Astrocyte (in vitro differentiated cells and primary cell): ENCODE data around the gene TMEM267.
"Not testable (repeated sequence)": the region's sequence is repeated elsewhere in the genome, so short reads cannot be mapped to it uniquely, and the experiment has no call there.

ENCODE experiments used
- CTCF ChIP-seq: IDR thresholded peaks from 2 replicates; pipeline ENCODE4 v1.5.1; 2011; ENCODE audit warnings: low read depth, mild to moderate bottlenecking, inconsistent platforms, low read length, moderate library complexity; ENCODE audit not compliant: insufficient read depth
- EZH2 ChIP-seq: IDR thresholded peaks from 2 replicates; pipeline ENCODE4 v1.6.1; 2012; ENCODE audit warnings: mild to moderate bottlenecking, low read length, inconsistent platforms; ENCODE audit not compliant: insufficient read depth

DNA sequence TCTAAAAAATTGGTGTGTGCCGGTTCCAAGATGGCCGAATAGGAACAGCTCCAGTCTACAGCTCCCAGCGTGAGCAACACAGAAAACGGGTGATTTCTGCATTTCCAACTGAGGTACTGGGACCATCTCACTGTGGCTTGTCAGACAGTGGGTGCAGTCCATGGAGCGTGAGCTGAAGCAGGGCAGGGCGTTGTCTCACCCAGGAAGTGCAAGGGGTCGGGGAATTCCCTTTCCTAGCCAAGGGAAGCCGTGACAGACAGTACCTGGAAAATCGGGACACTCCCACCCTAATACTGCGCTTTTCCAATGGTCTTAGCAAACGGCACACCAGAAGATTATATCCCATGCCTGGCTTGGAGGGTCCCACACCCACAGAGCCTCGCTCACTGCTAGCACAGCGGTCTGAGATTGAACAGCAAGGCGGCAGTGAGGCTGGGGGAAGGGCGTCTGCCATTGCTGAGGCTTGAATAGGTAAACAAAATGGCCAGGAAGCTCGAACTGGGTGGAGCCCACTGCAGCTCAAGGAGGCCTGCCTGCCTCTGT, 81.1 kb downstream of the TMEM267 start:
- TF ChIP-seq CTCF, EZH2: not testable (repeated sequence)
